ENCODE results near the gene USP20. TPM values are rescaled to one million over a fixed set of nuclear protein-coding genes. Genes with fewer than 3 reads are reported as not detected.

The USP20 gene
- total RNA-seq, 1 donor from 2014 or later: 27.0 TPM

DNA sequence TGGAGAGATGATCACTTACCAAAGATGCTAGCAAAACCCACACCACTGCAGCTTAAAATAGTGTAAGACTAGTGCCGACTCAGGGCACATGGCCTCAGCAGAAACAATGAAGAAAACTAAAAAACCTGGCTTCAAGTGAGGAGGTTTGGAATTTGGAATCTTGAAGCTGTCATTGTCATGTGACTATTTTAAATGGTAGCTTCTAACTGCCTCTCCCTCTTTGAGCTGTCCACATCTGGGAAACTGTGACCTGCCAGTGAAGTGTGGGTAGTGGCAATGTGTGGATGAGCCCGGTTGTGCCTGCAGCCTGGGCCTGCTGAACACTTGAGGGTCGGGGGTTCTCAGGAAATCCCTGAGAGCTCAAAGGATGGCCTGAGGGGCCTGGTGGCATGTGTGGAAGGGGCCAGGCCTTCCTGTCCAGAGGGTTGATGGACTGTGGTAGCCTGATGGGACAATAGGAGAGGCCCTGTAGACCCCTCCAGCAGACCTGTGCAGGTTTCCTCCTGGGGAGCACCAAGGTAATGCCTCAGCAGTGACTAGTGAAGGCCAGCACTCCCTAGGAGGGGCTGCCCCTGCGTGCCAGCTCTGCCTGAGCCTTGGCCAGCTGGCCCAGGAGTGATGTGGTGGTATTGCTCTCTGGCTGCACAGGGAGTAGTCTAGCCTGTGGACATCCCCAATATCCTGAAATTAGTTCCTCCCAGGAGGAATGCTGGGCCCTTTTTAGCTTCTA lies 13.6 kb downstream of the USP20 start:
- Histone ChIP-seq H3K27me3 (ENCODE audit: low read depth) (no peaks in the 10 kb centered on the region), H3K27ac (no peak overlapping the region), H3K36me3 (peaks cover 44% of the 10 kb centered on the region), H3K9me3 (no peaks in the 10 kb centered on the region), H3K4me3 (no peak overlapping the region), H3K4me1 (no peaks in the 10 kb centered on the region)
- TF ChIP-seq CTCF (IDR thresholded peaks at IDR 0.05): no peak
- DNase-seq (no peak), ATAC-seq (peak in 1 of 2 donors; percentile 47)
- intact Hi-C loops (cut with DNase I): no loop called here

GRCh38 chr9:129849901-129850300 lies 14.6 kb downstream of the USP20 start:
- intact Hi-C loops (cut with DNase I): no loop called here
- Histone ChIP-seq H3K27ac (no peak overlapping the region), H3K27me3 (ENCODE audit: low read depth) (no peaks in the 10 kb centered on the region), H3K9me3 (no peaks in the 10 kb centered on the region), H3K36me3 (peaks cover 55% of the 10 kb centered on the region), H3K4me3 (no peak overlapping the region), H3K4me1 (no peaks in the 10 kb centered on the region)
- DNase-seq (no peak), ATAC-seq (no peak)
- TF ChIP-seq CTCF (IDR thresholded peaks at IDR 0.05): no peak

DNA sequence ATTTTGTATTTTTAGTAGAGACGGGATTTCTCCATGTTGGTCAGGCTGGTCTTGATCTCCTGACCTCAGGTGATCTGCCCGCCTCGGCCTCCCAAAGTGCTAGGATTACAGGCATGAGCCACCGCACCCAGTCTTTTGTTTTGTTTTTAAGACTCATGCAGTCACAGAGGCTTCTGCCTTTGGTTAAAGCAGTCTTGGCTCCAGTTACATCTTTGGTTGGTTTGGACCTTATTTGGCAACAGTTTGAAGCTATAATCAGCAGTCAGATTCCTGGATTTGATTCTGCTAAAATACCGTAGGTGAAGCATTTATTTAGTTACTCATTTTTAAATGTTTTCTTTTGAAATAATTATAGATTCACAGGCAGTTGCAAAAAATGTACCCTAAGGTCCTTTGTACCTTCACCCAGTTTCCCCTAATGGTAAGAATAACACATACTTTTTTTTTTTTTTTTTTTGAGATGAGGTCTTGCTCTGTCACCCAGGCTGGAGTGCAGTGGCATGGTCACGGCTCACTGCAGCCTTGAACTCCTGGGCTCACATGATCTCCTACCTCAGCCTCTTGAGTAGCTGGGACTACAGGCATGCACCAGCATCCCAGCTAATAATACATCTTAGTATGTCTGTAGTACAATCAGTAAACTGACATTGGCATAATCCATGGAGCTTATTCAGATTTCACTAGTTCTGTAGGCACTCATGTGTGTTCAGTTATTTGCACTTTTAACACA lies 15.7 kb downstream of the USP20 start:
- Histone ChIP-seq H3K27me3 (ENCODE audit: low read depth) (no peaks in the 10 kb centered on the region), H3K27ac (no peak overlapping the region)

DNA sequence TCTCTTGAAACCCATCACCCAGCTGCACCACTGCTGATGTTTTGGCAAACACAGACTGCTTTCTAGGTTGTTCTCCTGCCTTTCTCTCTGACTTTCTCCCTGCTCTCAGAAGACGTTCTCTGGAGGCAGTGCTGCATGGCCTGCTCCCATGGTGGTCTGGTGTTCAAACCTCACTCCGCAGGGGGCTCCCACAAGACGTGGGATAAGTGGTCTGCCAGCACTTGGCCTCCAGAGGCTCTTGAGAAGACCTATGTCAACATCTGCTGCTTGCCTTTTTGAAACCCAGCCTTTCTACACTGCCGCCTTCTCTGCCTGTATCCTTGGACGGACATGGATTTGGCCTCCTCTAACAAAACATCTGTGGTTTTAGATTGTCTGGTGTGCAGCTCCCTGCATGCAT lies 16.6 kb downstream of the USP20 start:
- no peak for DNase-seq
- no peak for ATAC-seq
- Histone ChIP-seq H3K36me3 (peaks cover 71% of the 10 kb centered on the region), H3K4me3 (no peak overlapping the region), H3K27me3 (ENCODE audit: low read depth) (no peaks in the 10 kb centered on the region), H3K9me3 (no peaks in the 10 kb centered on the region), H3K27ac (no peak overlapping the region), H3K4me1 (no peaks in the 10 kb centered on the region)
- TF ChIP-seq CTCF (IDR thresholded peaks at IDR 0.05): no peak
- intact Hi-C loops (cut with DNase I): no loop called here

More for the DNA sequence above, 15.7 kb downstream of the USP20 start:
- no peaks in the 10 kb centered on the region for H3K9me3 ChIP-seq
- no peak overlapping the region for H3K4me3 ChIP-seq
- no peak for DNase-seq
- intact Hi-C loops (cut with DNase I): no loop called here
- no peak for ATAC-seq
- no peaks in the 10 kb centered on the region for H3K4me1 ChIP-seq
- H3K36me3 ChIP-seq: peaks cover 63% of the 10 kb centered on the region
- TF ChIP-seq CTCF (IDR thresholded peaks at IDR 0.05): no peak

- Histone ChIP-seq H3K4me1 (no peaks in the 10 kb centered on the region), H3K4me3 (no peak overlapping the region), H3K27me3 (ENCODE audit: low read depth) (no peaks in the 10 kb centered on the region), H3K36me3 (peaks cover 77% of the 10 kb centered on the region), H3K9me3 (no peaks in the 10 kb centered on the region), H3K27ac (no peak overlapping the region)
- DNase-seq: no peak
- no peak for ATAC-seq
- no peak for TF ChIP-seq CTCF (IDR thresholded peaks at IDR 0.05)
- intact Hi-C loops (cut with DNase I): no loop called here
Observed at GRCh38 chr9:129852579-129852978, 17.3 kb downstream of the USP20 start.

Data from lower lobe of right lung (tissue), 2 donors.